Brain microvascular endothelial cell (primary cell): ENCODE data around the gene EEFSEC.

Source experiments
- DNase-seq: peaks from one replicate; pipeline ENCODE4 v3.0.0-alpha.2; 2020
- H3K27ac ChIP-seq: fragments of 250-450 bp; sonication (Bioruptor Pico); 2 replicates; pipeline ENCODE4 v1.5.1; 2020; ENCODE audit warnings: mild to moderate bottlenecking, moderate library complexity
- H3K27me3 ChIP-seq: fragments of 250-450 bp; sonication (Bioruptor Pico); replicated peaks from 2 replicates; pipeline ENCODE4 v1.5.1; 2020; ENCODE audit warnings: mild to moderate bottlenecking
- H3K36me3 ChIP-seq: fragments of 250-450 bp; sonication (Bioruptor Pico); replicated peaks from 2 replicates; pipeline ENCODE4 v1.5.1; 2020; ENCODE audit warnings: mild to moderate bottlenecking
- H3K4me3 ChIP-seq: 2 replicates; pipeline ENCODE4 v1.5.1; 2011; ENCODE audit warnings: low read depth, mild to moderate bottlenecking, control low read depth, low read length, moderate library complexity
- in situ Hi-C: cut with HindIII; loops from 2 replicates; pipeline ENCODE4 v1.10.0; 2017; ENCODE audit warnings: low sequenced_read_pairs, low pct_ligation_motif_present
- TF ChIP-seq, protein P1 (sequence below): IDR thresholded peaks from 2 replicates; pipeline ENCODE4 v1.5.1; 2011; ENCODE audit warnings: low read depth, mild to moderate bottlenecking, moderate library complexity, low read length, control low read depth, inconsistent platforms; ENCODE audit errors: missing control alignments

Gene EEFSEC

DNA sequence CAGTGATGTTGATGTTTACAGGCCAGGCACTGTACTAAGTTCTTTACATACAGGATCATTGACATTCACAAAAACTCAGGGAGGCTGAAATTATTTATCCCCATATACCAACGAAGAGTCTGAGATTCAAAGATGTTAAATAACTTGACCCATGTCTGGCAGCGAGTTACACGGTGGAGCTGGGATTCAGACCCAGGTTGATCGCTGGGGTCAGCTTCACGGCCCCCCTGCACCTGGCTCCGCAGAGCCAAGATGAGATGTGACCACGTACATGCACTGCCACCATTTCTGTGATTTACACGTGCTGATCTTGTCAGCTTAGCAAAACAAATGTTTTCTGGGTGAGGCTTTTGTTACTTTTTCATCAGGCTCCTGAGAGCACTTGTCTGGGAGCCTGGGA lies 109.8 kb downstream of the EEFSEC start:
- TF ChIP-seq, protein P1, sequence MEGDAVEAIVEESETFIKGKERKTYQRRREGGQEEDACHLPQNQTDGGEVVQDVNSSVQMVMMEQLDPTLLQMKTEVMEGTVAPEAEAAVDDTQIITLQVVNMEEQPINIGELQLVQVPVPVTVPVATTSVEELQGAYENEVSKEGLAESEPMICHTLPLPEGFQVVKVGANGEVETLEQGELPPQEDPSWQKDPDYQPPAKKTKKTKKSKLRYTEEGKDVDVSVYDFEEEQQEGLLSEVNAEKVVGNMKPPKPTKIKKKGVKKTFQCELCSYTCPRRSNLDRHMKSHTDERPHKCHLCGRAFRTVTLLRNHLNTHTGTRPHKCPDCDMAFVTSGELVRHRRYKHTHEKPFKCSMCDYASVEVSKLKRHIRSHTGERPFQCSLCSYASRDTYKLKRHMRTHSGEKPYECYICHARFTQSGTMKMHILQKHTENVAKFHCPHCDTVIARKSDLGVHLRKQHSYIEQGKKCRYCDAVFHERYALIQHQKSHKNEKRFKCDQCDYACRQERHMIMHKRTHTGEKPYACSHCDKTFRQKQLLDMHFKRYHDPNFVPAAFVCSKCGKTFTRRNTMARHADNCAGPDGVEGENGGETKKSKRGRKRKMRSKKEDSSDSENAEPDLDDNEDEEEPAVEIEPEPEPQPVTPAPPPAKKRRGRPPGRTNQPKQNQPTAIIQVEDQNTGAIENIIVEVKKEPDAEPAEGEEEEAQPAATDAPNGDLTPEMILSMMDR, result no peak
- H3K27ac ChIP-seq, result no peak overlapping the region
- in situ Hi-C loops, result no loop called here
- no peaks in the 10 kb centered on the region for H3K36me3 ChIP-seq
- H3K27me3 ChIP-seq, result no peaks in the 10 kb centered on the region
- DNase-seq, result no peak
- H3K4me3 ChIP-seq, result no peak overlapping the region

DNA sequence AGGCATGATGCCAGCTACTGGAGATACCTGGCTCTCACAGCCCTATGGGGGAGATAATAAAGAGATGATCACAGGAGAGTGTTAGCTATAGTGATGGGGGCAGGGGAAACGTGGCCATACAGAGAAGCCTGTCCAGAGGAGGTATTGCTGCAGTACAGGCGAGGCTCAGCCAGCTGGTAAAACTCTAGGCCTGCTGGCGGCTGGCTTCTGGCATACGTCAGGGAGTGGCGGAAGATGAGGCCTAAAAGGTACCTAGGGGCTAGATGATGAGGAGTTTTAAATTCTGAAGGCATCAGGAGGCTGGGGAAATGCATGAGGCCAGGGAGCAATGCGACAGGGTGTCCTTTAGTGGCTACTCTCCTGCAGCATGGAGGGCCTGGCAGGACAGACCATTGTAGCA lies 110.7 kb downstream of the EEFSEC start:
- Histone ChIP-seq H3K27me3 (no peaks in the 10 kb centered on the region), H3K4me3 (no peak overlapping the region), H3K27ac (no peak overlapping the region), H3K36me3 (no peaks in the 10 kb centered on the region)
- DNase-seq, result no peak
- in situ Hi-C loops, result no loop called here
- TF ChIP-seq, protein P1, result no peak

DNA sequence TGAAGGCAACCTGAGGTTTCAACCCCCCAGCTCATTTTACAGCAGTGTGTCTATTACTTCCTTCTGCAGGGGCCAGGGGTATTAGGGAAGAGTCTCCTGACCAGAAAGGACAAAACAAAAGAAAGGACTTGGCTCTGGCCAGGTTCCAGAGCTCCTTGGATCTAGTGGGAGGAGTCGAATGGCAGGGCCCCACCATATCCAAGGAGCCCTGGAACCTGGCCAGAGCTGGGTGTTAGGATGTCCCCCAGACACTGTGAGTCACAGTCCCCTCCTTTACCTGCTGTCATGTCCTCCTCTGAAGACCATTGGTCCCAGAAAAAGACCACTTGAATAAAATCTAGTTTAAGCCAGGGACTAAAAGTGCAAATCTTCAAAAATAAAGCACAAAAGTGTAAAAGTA lies 113.2 kb downstream of the EEFSEC start:
- Histone ChIP-seq H3K27ac (no peak overlapping the region), H3K4me3 (no peak overlapping the region), H3K36me3 (no peaks in the 10 kb centered on the region), H3K27me3 (no peaks in the 10 kb centered on the region)
- in situ Hi-C loops, result no loop called here
- DNase-seq, result no peak
- TF ChIP-seq, protein P1, result no peak

DNA sequence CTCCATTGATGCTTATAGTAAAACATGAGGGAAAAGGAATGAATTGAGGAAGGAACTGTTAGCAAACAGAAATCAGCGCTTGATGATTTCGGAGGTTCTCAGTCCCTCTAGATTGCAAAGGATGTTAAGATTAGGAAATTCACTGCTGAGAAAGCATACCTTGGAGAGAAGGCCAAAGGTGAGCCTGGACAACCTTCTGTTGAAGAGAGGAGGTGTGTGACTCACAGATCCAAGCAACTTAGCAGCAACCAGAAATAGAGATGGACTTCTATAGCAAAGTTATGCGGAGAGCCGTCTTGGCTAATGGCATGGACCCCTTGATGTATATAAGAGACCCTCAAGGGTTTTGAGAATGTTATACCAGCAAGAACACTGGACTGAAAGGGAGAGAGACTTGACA lies 114.3 kb downstream of the EEFSEC start:
- no peaks in the 10 kb centered on the region for H3K36me3 ChIP-seq
- TF ChIP-seq, protein P1, result no peak
- in situ Hi-C loops, result no loop called here
- no peak overlapping the region for H3K4me3 ChIP-seq
- DNase-seq, result no peak
- no peaks in the 10 kb centered on the region for H3K27me3 ChIP-seq
- no peak overlapping the region for H3K27ac ChIP-seq

DNA sequence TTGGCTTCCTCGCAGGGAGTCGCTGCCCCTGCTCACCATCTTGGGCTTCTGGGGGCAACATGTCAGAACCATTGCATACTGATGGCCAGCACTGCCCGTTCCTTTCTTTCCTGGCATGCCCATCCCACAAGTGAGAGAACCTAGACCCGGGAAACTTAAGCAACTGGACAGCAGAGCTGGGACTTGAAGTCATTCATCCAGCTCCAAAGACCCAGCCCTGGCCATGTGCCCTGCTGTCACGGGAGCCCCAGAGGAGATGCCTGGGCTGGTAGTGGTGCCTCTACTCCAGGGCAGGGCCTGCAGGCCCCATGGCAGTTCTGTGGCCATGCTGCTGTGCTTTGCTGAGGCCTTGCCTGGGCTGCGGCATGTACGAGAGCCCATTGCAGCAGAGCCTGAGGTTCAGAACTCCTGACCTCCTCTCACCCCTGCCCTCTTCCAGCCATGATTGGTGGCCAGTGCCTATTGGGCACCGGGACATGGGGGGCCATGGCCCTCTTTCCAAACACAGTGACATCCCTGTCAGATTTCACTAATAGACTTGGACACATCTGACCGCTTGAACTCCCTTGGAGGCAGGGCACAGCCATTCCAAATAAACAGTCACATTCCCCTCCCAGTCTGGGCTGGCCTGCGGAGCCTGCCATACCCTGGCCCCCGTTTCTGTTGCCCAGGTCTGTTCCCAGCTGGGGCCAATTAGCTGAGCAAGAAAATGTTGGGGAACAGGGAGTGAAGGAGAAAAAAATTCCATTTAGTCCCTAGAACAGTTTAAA lies 115.9 kb downstream of the EEFSEC start:
- Histone ChIP-seq H3K27ac (no peak overlapping the region), H3K27me3 (no peaks in the 10 kb centered on the region), H3K36me3 (no peaks in the 10 kb centered on the region), H3K4me3 (no peak overlapping the region)
- TF ChIP-seq, protein P1, result no peak
- in situ Hi-C loops, result no loop called here
- no peak for DNase-seq

DNA sequence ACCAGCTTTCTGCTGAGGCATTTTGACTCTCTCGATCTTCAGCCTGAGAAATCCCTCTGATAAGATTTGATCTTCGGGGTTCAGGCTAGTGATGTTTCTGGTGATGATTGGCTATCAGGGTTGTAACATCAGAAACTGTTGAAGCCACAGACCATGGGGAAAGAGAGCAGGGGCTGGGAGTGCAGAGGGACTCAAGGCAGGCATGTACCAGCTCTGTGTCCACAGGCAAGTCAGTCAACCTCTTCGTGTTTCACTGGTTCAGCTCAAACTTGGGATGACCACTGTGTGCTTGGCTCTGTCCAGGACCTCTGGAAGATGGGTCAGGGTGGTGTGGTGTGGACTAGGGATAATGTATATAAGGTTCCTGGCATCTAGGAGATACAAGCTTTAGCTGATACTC lies 116.5 kb downstream of the EEFSEC start:
- DNase-seq, result no peak
- in situ Hi-C loops, result no loop called here
- no peak overlapping the region for H3K4me3 ChIP-seq
- no peak overlapping the region for H3K27ac ChIP-seq
- H3K36me3 ChIP-seq, result no peaks in the 10 kb centered on the region
- TF ChIP-seq, protein P1, result no peak
- no peaks in the 10 kb centered on the region for H3K27me3 ChIP-seq
